ENCODE measurements around the gene PXMP4. TPM values are rescaled to one million over a fixed set of nuclear protein-coding genes. Genes with fewer than 3 reads are reported as not detected.
A peak's percentile ranks its signal among the peaks of the same experiment; 100 is the strongest.
"Not testable (repeated sequence)": the region's sequence is repeated elsewhere in the genome, so short reads cannot be mapped to it uniquely, and the experiment has no call there.

The PXMP4 gene
- total and polyA plus RNA-seq, 12 donors, result 6.8 to 47.4 (median 20.4) TPM

DNA sequence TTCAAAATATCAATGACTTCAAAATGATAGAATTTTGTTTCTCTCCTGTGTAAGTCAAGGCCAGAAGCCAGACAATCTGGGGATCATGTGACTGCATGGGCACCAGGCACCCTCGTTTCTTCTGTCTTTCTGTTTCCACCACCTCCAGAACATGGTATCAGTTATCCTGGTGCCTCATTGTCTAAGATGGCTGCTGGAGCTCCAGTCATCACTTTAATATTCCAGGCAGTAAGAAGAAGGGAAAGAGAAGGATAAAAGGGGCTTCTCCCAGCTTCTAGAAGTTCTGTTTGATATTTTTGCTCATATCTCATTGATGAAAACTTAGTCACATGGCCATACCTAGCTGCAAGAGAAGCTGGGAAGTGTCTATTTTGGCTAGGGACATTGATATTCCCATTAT is 37.3 kb upstream of the PXMP4 start:
- TF ChIP-seq, protein P1, sequence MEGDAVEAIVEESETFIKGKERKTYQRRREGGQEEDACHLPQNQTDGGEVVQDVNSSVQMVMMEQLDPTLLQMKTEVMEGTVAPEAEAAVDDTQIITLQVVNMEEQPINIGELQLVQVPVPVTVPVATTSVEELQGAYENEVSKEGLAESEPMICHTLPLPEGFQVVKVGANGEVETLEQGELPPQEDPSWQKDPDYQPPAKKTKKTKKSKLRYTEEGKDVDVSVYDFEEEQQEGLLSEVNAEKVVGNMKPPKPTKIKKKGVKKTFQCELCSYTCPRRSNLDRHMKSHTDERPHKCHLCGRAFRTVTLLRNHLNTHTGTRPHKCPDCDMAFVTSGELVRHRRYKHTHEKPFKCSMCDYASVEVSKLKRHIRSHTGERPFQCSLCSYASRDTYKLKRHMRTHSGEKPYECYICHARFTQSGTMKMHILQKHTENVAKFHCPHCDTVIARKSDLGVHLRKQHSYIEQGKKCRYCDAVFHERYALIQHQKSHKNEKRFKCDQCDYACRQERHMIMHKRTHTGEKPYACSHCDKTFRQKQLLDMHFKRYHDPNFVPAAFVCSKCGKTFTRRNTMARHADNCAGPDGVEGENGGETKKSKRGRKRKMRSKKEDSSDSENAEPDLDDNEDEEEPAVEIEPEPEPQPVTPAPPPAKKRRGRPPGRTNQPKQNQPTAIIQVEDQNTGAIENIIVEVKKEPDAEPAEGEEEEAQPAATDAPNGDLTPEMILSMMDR (IDR thresholded peaks at IDR 0.05), result no peak
- TF ChIP-seq POLR2A (IDR thresholded peaks at IDR 0.05), result no peak

DNA sequence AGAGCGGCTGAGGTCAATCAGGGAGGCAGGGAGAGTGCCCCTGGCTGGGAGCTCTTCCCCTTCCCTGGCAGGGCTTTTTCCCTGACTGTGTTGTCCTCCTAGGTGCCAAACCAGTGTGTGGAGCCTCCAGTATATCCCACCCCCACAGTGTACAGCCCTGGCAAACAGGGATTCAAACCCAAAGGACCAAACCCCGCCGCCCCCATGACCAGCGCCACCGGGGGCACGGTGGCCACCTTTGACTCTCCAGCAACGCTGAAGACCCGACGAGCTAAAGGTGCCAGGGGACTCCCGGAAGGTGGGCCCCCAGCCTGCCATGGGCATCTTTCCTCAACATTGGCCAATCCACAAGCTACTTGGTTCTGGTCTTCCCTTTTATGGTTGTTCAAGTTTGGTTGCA is 36.9 kb upstream of the PXMP4 start:
- no peak for DNase-seq
- Histone ChIP-seq H3K4me1 (replicated peaks in 1 of 2) (no peaks in the 10 kb centered on the region), H3K4me3 (no peak overlapping the region), H3K27me3 (no peaks in the 10 kb centered on the region), H3K36me3 (replicated peaks in 1 of 2) (no peaks in the 10 kb centered on the region), H3K27ac (no peak overlapping the region), H3K9me3 (replicated peaks in 1 of 3) (no peaks in the 10 kb centered on the region)
- 96 to 98% (median 98%) methylated on average over 5 to 10 of the region's 10 CpGs for WGBS, 4 donors
- intact Hi-C loops (cut with DNase I), result no loop called here
- no peak for TF ChIP-seq POLR2A (IDR thresholded peaks at IDR 0.05)
- TF ChIP-seq, protein P1 (IDR thresholded peaks at IDR 0.05), result no peak

More for the DNA sequence above, 37.3 kb upstream of the PXMP4 start:
- Histone ChIP-seq H3K27me3 (no peaks in the 10 kb centered on the region), H3K9me3 (replicated peaks in 1 of 3) (no peaks in the 10 kb centered on the region), H3K4me1 (replicated peaks in 1 of 2) (no peaks in the 10 kb centered on the region), H3K36me3 (replicated peaks in 1 of 2) (no peaks in the 10 kb centered on the region), H3K4me3 (no peak overlapping the region), H3K27ac (no peak overlapping the region)
- no peak for DNase-seq
- 71 to 87% (median 83%) methylated on average over 1 of the region's 1 CpG for WGBS, 4 donors
- intact Hi-C loops (cut with DNase I), result no loop called here

DNA sequence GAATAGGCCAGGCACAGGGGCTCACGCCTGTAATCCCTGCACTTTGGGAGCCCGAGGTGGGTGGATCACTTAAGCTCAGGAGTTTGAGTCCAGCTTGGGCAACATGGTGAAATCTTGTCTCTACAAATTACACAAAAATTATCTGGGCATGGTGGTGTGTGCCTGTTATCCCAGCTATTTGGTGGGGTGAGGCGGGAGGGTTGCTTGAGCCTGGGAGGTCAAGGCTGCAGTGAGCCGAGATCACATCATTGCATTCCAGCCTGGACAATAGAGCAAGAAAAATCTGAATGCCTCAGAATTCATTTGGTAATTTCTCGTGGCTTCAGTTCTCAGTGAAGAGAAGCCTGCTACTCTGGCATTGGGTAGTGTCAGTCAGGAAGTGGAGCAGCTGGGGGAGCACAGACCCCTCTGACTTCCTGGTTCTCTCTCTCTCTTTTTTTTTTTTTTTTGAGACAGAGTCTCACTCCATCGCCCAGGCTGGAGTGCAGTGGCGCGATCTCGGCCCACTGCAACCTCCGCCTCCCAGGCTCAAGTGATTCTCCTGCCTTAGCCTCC is 35.9 kb upstream of the PXMP4 start:
- intact Hi-C loops (cut with DNase I); H3K9me3 ChIP-seq (replicated peaks in 1 of 3); H3K36me3 ChIP-seq (replicated peaks in 1 of 2); H3K27me3 ChIP-seq; H3K4me1 ChIP-seq (replicated peaks in 1 of 2); H3K4me3 ChIP-seq: not testable (repeated sequence)
- 74 to 81% (median 77%) methylated on average over 10 of the region's 10 CpGs for WGBS, 4 donors
- peak in 2 of 7 donors; percentile 29 to 47 for DNase-seq
- peak overlapping the region in 1 of 5 donors; percentile 33 for H3K27ac ChIP-seq

DNA sequence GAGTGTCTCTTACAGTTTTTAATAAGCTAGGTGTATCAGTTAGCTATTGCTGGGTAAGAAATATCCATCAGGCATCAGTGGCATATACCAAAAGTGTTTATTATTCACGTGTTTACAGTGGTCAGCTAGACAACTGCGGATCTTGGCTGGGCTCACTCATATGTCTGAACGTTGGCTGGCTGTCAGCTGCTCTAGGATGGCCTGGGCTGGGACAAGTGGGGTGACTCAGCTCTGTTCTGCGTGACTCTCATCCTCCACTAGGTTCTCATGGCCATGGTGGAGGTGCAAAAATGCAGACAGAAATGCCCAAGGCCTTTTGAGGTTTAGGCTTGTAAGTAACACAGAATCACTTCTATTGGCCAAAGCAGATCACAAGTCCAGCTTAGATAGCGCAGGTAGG is 33.7 kb upstream of the PXMP4 start:
- H3K27ac ChIP-seq, result peak overlapping the region in 3 of 5 donors; percentile 51 to 77 (median 68)
- no peak overlapping the region for H3K4me3 ChIP-seq
- intact Hi-C loops (cut with DNase I), result no loop called here
- H3K27me3 ChIP-seq, result no peaks in the 10 kb centered on the region
- H3K9me3 ChIP-seq (replicated peaks in 1 of 3), result no peaks in the 10 kb centered on the region
- TF ChIP-seq, protein P1 (IDR thresholded peaks at IDR 0.05), result peak in 2 of 6 experiments; percentile 19 to 27
- TF ChIP-seq POLR2A (IDR thresholded peaks at IDR 0.05), result no peak
- H3K4me1 ChIP-seq (replicated peaks in 1 of 2), result no peaks in the 10 kb centered on the region
- DNase-seq, result peak; percentile 78 to 92 (median 91)
- WGBS, 4 donors, result 44 to 61% (median 54%) methylated on average over 5 of the region's 5 CpGs
- H3K36me3 ChIP-seq (replicated peaks in 1 of 2), result no peaks in the 10 kb centered on the region

DNA sequence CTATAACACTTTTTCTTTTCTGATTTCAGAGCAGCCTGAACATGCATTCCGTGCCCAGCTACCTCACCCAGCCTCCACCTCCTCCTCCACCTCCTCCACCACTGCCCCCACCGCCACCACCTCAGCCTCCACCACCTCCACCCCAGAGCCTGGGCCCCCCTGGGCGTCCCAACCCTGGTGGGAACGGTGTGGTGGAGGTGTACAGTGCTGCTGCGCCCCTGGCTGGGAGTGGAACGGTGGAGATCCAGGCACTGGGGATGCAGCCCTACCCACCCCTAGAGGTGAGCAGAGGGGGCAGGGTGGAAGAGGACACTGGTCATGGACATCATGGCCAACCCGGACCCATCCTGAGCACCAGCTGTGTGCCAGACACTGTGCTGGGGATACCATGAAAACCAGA is 33.0 kb upstream of the PXMP4 start:
- H3K4me1 ChIP-seq (replicated peaks in 1 of 2), result no peaks in the 10 kb centered on the region
- H3K9me3 ChIP-seq (replicated peaks in 1 of 3), result no peaks in the 10 kb centered on the region
- H3K27ac ChIP-seq, result peak overlapping the region in 2 of 5 donors; percentile 38 to 68
- intact Hi-C loops (cut with DNase I), result no loop called here
- no peak for DNase-seq
- no peak for TF ChIP-seq POLR2A (IDR thresholded peaks at IDR 0.05)
- TF ChIP-seq, protein P1 (IDR thresholded peaks at IDR 0.05), result no peak
- H3K4me3 ChIP-seq, result no peak overlapping the region
- 96 to 100% (median 97%) methylated on average over 3 to 7 of the region's 7 CpGs for WGBS, 4 donors
- H3K36me3 ChIP-seq (replicated peaks in 1 of 2), result no peaks in the 10 kb centered on the region
- no peaks in the 10 kb centered on the region for H3K27me3 ChIP-seq

All from adrenal gland (tissue), 12 donors.